HS-27A (cell line): ENCODE data around the gene LRMDA.

Experiments
- DNase-seq: peaks from one replicate; pipeline ENCODE4 v3.0.0-alpha.2; 2012; ENCODE audit warnings: low read depth, missing footprints

Gene LRMDA

GRCh38 chr10:75875740-75876139 is 444.3 kb downstream of the LRMDA start:
- DNase-seq: no peak

GRCh38 chr10:75876710-75877109 is 445.3 kb downstream of the LRMDA start:
- no peak for DNase-seq

- no peak for DNase-seq
Measured at GRCh38 chr10:75877877-75878276, 446.5 kb downstream of the LRMDA start.

- no peak for DNase-seq
Measured at GRCh38 chr10:75878586-75878985, 447.2 kb downstream of the LRMDA start.

- DNase-seq: no peak
Measured at GRCh38 chr10:75880031-75880775, 448.8 kb downstream of the LRMDA start.

GRCh38 chr10:75883081-75884072 is 452.0 kb downstream of the LRMDA start:
- no peak for DNase-seq

GRCh38 chr10:75884808-75885207 is 453.4 kb downstream of the LRMDA start:
- no peak for DNase-seq

- no peak for DNase-seq
Measured at GRCh38 chr10:75887369-75887768, 455.9 kb downstream of the LRMDA start.

- no peak for DNase-seq
Measured at GRCh38 chr10:75887992-75888680, 456.7 kb downstream of the LRMDA start.

GRCh38 chr10:75889051-75889450 is 457.6 kb downstream of the LRMDA start:
- no peak for DNase-seq

- no peak for DNase-seq
Measured at GRCh38 chr10:75894761-75895160, 463.3 kb downstream of the LRMDA start.

- DNase-seq: no peak
Measured at GRCh38 chr10:75895259-75895658, 463.8 kb downstream of the LRMDA start.

- no peak for DNase-seq
Measured at GRCh38 chr10:75899816-75900390, 468.5 kb downstream of the LRMDA start.

- DNase-seq: no peak
Measured at GRCh38 chr10:75902816-75903215, 471.4 kb downstream of the LRMDA start.

- DNase-seq: no peak
Measured at GRCh38 chr10:75904499-75905283, 473.3 kb downstream of the LRMDA start.

GRCh38 chr10:75905490-75905889 is 474.1 kb downstream of the LRMDA start:
- no peak for DNase-seq

- DNase-seq: no peak
Measured at GRCh38 chr10:75910032-75910431, 478.6 kb downstream of the LRMDA start.

GRCh38 chr10:75911426-75911825 is 480.0 kb downstream of the LRMDA start:
- no peak for DNase-seq

- no peak for DNase-seq
Measured at GRCh38 chr10:75916906-75917305, 485.5 kb downstream of the LRMDA start.

- no peak for DNase-seq
Measured at GRCh38 chr10:75919913-75920312, 488.5 kb downstream of the LRMDA start.

GRCh38 chr10:75922435-75922834 is 491.0 kb downstream of the LRMDA start:
- DNase-seq: no peak
